Stimulated activated CD8-positive, alpha-beta memory T cell treated with anti-CD3 and anti-CD28 coated beads, Interleukin-15, amount 100 ng/mL, for 24 hours (primary cell): ENCODE data around the gene TXNRD2.
"Not testable (repeated sequence)": the region's sequence is repeated elsewhere in the genome, so short reads cannot be mapped to it uniquely, and the experiment has no call there.

Experiments
- DNase-seq: peaks from one replicate; pipeline ENCODE4 v3.0.0-alpha.2; 2020; ENCODE audit warnings: low read depth

Gene TXNRD2

GRCh38 chr22:19948057-19948760 lies 6.6 kb upstream of the TXNRD2 start:
- no peak for DNase-seq

GRCh38 chr22:19943082-19944026 lies 1.7 kb upstream of the TXNRD2 start:
- no peak for DNase-seq

- DNase-seq: no peak
These were observed 801 bp upstream of the TXNRD2 start for GRCh38 chr22:19942157-19943081.

GRCh38 chr22:19940536-19941364 lies 868 bp downstream of the TXNRD2 start:
- DNase-seq: no peak

GRCh38 chr22:19937616-19938473 lies 3.8 kb downstream of the TXNRD2 start:
- DNase-seq: no peak

GRCh38 chr22:19936513-19936912 lies 5.1 kb downstream of the TXNRD2 start:
- no peak for DNase-seq

GRCh38 chr22:19935123-19935718 lies 6.4 kb downstream of the TXNRD2 start:
- not testable (repeated sequence) for DNase-seq

GRCh38 chr22:19933341-19934241 lies 8.0 kb downstream of the TXNRD2 start:
- DNase-seq: no peak

GRCh38 chr22:19932367-19933206 lies 9.0 kb downstream of the TXNRD2 start:
- DNase-seq: no peak

- DNase-seq: no peak
These were observed 10.1 kb downstream of the TXNRD2 start for GRCh38 chr22:19931514-19931913.

- no peak for DNase-seq
These were observed 10.8 kb downstream of the TXNRD2 start for GRCh38 chr22:19930551-19931486.

- no peak for DNase-seq
These were observed 11.8 kb downstream of the TXNRD2 start for GRCh38 chr22:19929586-19930550.

- no peak for DNase-seq
These were observed 13.4 kb downstream of the TXNRD2 start for GRCh38 chr22:19928207-19928606.

- DNase-seq: no peak
These were observed 13.9 kb downstream of the TXNRD2 start for GRCh38 chr22:19927696-19928095.

- not testable (repeated sequence) for DNase-seq
These were observed 15.6 kb downstream of the TXNRD2 start for GRCh38 chr22:19926028-19926427.
